ENCODE results near the gene SLCO2A1.

GRCh38 chr3:134079111-134079547 is 49.4 kb upstream of the SLCO2A1 start:
- TF ChIP-seq CTCF (conservative IDR thresholded peaks at IDR 0.05 in 1 of 2, IDR thresholded peaks at IDR 0.05 in 1 of 2; ENCODE audit: low read depth in 1 of 2, low read length in 2 of 2), result no peak
- no peak for TF ChIP-seq EZH2 (IDR thresholded peaks at IDR 0.05; ENCODE audit: low read length, missing control alignments)

Data from fibroblast of lung (primary cell).